ENCODE measurements around the gene ANO10. TPM values are rescaled to one million over a fixed set of nuclear protein-coding genes. Genes with fewer than 3 reads are reported as not detected.

Gene ANO10
- total RNA-seq, 4 donors from 2014 or later, result 20.9 to 70.5 (median 48.0) TPM

DNA sequence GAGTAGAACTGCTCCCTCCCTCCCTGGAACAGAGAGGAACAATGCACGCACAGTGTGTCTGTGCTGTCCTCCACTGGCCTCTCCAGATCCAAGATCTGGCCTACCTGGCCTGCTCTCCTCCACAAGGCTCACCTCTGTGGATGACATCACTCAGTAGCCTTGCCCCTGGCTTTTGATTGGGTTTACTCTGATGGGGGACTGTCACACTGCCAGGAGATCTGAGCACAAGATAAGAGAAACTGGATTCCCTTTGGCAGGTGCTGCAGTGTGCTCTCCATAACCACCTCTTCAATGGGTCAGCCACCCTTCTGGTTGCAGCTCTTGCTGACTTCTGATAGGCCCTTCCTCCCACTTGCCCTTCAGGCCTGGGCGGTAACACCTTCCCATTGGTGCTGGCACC is 22.6 kb upstream of the ANO10 start:
- no peak for DNase-seq
- 80% methylated on average over 2 of the region's 2 CpGs; no CpG with 5 or more reads in 1 of the 2 donors for WGBS, 2 donors (ENCODE audit: low coverage in 1 of 2)
- in situ Hi-C loops (cut with MboI; ENCODE audit: low pct_ligation_motif_present in 1 of 4, low pct_unique_long_range_greater_than_20kb in 1 of 4, low sequenced_read_pairs in 3 of 4), result no loop called here
- TF ChIP-seq POLR2A (IDR thresholded peaks at IDR 0.05), result no peak
- peaks cover 0 to 11% (median 3%) of the 10 kb centered on the region in 4 donors for H3K4me1 ChIP-seq
- no peaks in the 10 kb centered on the region for H3K36me3 ChIP-seq
- no peak overlapping the region for H3K4me3 ChIP-seq
- H3K9me3 ChIP-seq, result no peaks in the 10 kb centered on the region
- H3K27me3 ChIP-seq, result no peaks in the 10 kb centered on the region
- intact Hi-C loops (cut with DNase I; ENCODE audit: low total_unique reads), result no loop called here
- H3K27ac ChIP-seq, result no peak overlapping the region

DNA sequence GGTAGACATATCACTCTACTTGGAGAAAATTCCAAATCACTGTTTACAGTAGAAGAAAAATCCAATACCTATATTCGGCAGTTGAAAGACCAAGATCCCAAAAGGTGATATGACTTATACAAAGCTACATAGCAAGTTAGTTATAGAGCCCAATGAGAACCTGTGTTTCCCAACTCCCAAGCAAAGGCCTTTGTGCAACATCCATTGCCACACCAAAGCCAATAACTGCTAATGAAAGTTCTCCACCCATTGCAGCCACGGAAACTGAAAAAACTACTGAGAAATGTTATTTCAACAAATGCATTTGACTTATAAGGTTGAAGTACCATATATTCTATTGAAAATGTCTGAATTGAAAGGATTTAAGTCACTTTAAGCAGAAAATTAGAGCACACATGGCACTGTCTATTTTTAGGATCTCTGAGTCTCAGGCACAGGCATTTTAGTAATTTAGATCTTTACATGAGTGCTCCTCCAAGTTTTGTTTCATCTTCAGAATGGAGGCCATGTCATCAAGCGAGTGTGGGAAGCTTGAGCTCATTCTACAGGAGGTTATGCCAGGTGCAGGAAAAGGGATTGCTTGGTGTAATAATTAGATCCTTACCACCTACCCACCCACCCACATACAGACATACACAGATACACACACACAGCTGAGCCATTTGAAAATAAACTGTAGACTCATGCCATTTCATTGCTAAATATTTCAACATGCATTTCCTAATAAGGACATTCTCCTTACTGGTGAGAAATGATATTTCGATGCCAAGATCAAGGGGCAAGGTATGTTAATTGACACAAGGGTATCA is 19.7 kb upstream of the ANO10 start:
- in situ Hi-C loops (cut with MboI; ENCODE audit: low pct_ligation_motif_present in 1 of 4, low pct_unique_long_range_greater_than_20kb in 1 of 4, low sequenced_read_pairs in 3 of 4), result no loop called here

GRCh38 chr3:43640681-43641080 is 18.9 kb upstream of the ANO10 start:
- Histone ChIP-seq H3K27ac (no peak overlapping the region), H3K4me3 (no peak overlapping the region), H3K4me1 (no peaks in the 10 kb centered on the region), H3K27me3 (no peaks in the 10 kb centered on the region), H3K36me3 (no peaks in the 10 kb centered on the region), H3K9me3 (no peaks in the 10 kb centered on the region)
- WGBS, 2 donors (ENCODE audit: low coverage in 1 of 2), result 92 to 93% methylated on average over 3 of the region's 3 CpGs
- no peak for TF ChIP-seq EP300 (IDR thresholded peaks at IDR 0.05; ENCODE audit: low read depth)
- no peak for DNase-seq
- in situ Hi-C loops (cut with MboI; ENCODE audit: low pct_ligation_motif_present in 1 of 4, low pct_unique_long_range_greater_than_20kb in 1 of 4, low sequenced_read_pairs in 3 of 4), result no loop called here
- intact Hi-C loops (cut with DNase I; ENCODE audit: low total_unique reads), result no loop called here

More for the DNA sequence above, 19.7 kb upstream of the ANO10 start:
- Histone ChIP-seq H3K36me3 (no peaks in the 10 kb centered on the region), H3K4me3 (no peak overlapping the region), H3K27ac (no peak overlapping the region), H3K9me3 (no peaks in the 10 kb centered on the region), H3K4me1 (no peaks in the 10 kb centered on the region), H3K27me3 (no peaks in the 10 kb centered on the region)
- intact Hi-C loops (cut with DNase I; ENCODE audit: low total_unique reads), result no loop called here
- DNase-seq, result no peak
- WGBS, 2 donors (ENCODE audit: low coverage in 1 of 2), result 74 to 89% methylated on average over 2 to 4 of the region's 4 CpGs
- TF ChIP-seq, protein P1, sequence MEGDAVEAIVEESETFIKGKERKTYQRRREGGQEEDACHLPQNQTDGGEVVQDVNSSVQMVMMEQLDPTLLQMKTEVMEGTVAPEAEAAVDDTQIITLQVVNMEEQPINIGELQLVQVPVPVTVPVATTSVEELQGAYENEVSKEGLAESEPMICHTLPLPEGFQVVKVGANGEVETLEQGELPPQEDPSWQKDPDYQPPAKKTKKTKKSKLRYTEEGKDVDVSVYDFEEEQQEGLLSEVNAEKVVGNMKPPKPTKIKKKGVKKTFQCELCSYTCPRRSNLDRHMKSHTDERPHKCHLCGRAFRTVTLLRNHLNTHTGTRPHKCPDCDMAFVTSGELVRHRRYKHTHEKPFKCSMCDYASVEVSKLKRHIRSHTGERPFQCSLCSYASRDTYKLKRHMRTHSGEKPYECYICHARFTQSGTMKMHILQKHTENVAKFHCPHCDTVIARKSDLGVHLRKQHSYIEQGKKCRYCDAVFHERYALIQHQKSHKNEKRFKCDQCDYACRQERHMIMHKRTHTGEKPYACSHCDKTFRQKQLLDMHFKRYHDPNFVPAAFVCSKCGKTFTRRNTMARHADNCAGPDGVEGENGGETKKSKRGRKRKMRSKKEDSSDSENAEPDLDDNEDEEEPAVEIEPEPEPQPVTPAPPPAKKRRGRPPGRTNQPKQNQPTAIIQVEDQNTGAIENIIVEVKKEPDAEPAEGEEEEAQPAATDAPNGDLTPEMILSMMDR (IDR thresholded peaks at IDR 0.05), result no peak
- TF ChIP-seq EP300 (IDR thresholded peaks at IDR 0.05; ENCODE audit: low read depth), result no peak
- no peak for TF ChIP-seq POLR2A (IDR thresholded peaks at IDR 0.05)
- TF ChIP-seq POLR2AphosphoS5 (IDR thresholded peaks at IDR 0.05), result no peak

GRCh38 chr3:43638594-43639447 is 17.0 kb upstream of the ANO10 start:
- intact Hi-C loops (cut with DNase I; ENCODE audit: low total_unique reads) (no loop called here), in situ Hi-C loops (cut with MboI; ENCODE audit: low pct_ligation_motif_present in 1 of 4, low pct_unique_long_range_greater_than_20kb in 1 of 4, low sequenced_read_pairs in 3 of 4) (loop anchor here in 1 of 4 donors (10.0 kb wide), 1 partner anchor 94 kb away; no protein-coding TSS in a partner anchor)
- peak; percentile 73 for DNase-seq
- Histone ChIP-seq H3K27ac (no peak overlapping the region), H3K4me3 (no peak overlapping the region), H3K4me1 (no peaks in the 10 kb centered on the region), H3K36me3 (no peaks in the 10 kb centered on the region), H3K9me3 (no peaks in the 10 kb centered on the region), H3K27me3 (no peaks in the 10 kb centered on the region)
- TF ChIP-seq EP300 (IDR thresholded peaks at IDR 0.05; ENCODE audit: low read depth), result no peak
- TF ChIP-seq, protein P1 (IDR thresholded peaks at IDR 0.05), result peak; percentile 35 to 73 (median 50)
- no peak for TF ChIP-seq POLR2AphosphoS5 (IDR thresholded peaks at IDR 0.05)
- WGBS, 2 donors (ENCODE audit: low coverage in 1 of 2), result 31 to 43% methylated on average over 5 to 9 of the region's 9 CpGs

DNA sequence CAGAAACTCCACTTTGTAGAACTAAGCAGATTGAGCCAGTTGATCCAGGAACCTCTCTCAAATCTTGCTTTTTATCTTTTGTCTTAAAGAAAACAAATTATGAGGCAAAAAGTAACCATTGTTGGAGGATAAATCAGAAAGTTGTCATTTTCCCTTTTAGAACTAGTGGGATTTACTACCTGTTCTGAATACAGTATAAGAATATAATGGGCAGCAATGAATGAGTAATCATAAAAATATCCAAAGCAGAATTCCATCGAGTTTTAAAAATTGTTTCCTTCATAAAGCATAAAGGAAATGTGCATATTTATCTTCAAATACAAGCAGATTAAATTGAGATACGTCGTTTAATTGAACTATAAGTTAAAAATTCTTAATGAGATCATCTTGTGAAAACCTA is 15.9 kb upstream of the ANO10 start:
- Histone ChIP-seq H3K4me3 (no peak overlapping the region), H3K36me3 (no peaks in the 10 kb centered on the region), H3K4me1 (no peaks in the 10 kb centered on the region), H3K27ac (no peak overlapping the region), H3K9me3 (no peaks in the 10 kb centered on the region), H3K27me3 (no peaks in the 10 kb centered on the region)
- in situ Hi-C loops (cut with MboI; ENCODE audit: low pct_ligation_motif_present in 1 of 4, low pct_unique_long_range_greater_than_20kb in 1 of 4, low sequenced_read_pairs in 3 of 4) (loop anchor here in 1 of 4 donors (10.0 kb wide), 1 partner anchor 93 kb away; no protein-coding TSS in a partner anchor), intact Hi-C loops (cut with DNase I; ENCODE audit: low total_unique reads) (no loop called here)
- no peak for TF ChIP-seq EP300 (IDR thresholded peaks at IDR 0.05; ENCODE audit: low read depth)
- no peak for TF ChIP-seq POLR2AphosphoS5 (IDR thresholded peaks at IDR 0.05)
- TF ChIP-seq POLR2A (IDR thresholded peaks at IDR 0.05), result no peak
- TF ChIP-seq, protein P1 (IDR thresholded peaks at IDR 0.05), result no peak
- no peak for DNase-seq
- 70 to 72% methylated on average over 3 of the region's 3 CpGs for WGBS, 2 donors (ENCODE audit: low coverage in 1 of 2)
